HepG2 (cell line): Measurements from ENCODE around the gene SLC5A6. TPM values are rescaled to one million over a fixed set of nuclear protein-coding genes. Genes with fewer than 3 reads are reported as not detected.

Experiments used
- GABPB1 ChIP-seq: IDR thresholded peaks from 2 replicates; pipeline ENCODE4 v1.6.1; 2016; ENCODE audit warnings: mild to moderate bottlenecking, missing genetic modification reagents, moderate library complexity, missing compliant biosample characterization
- ISL2 ChIP-seq: sonication (generic); formaldehyde crosslinking; IDR thresholded peaks from 2 replicates; pipeline ENCODE4 v1.5.0; 2020; ENCODE audit warnings: missing genetic modification reagents
- NFATC3 ChIP-seq: sonication (generic); formaldehyde crosslinking; IDR thresholded peaks from 2 replicates; pipeline ENCODE4 v1.5.1; 2020; ENCODE audit warnings: mild to moderate bottlenecking, missing genetic modification reagents
- RCOR2 ChIP-seq: IDR thresholded peaks from 2 replicates; pipeline ENCODE4 v1.6.1; 2016; ENCODE audit warnings: missing biosample characterization, missing genetic modification reagents
- SOX13 ChIP-seq, 3 experiments: fragments of 450-650 bp in 1 of 3; sonication (generic) in 1 of 3; formaldehyde crosslinking in 1 of 3; IDR thresholded peaks in 2 of 3; conservative IDR thresholded peaks in 1 of 3; 2 replicates each; pipeline versions ENCODE4 v1.5.0 to v1.6.1; 2016 to 2020; ENCODE audit warnings: antibody characterized with exemption in 1 of 3, mild to moderate bottlenecking in 1 of 3, missing compliant biosample characterization in 1 of 3, missing genetic modification reagents in 1 of 3, moderate library complexity in 1 of 3
- ZBTB3 ChIP-seq: sonication (generic); formaldehyde crosslinking; IDR thresholded peaks from 2 replicates; pipeline ENCODE4 v1.4.0; 2020; ENCODE audit warnings: low read depth, mild to moderate bottlenecking, moderate library complexity, missing genetic modification reagents, borderline replicate concordance
- ZMYM3 ChIP-seq: sonication (generic); formaldehyde crosslinking; IDR thresholded peaks from 2 replicates; pipeline ENCODE4 v1.5.1; 2020; ENCODE audit warnings: mild to moderate bottlenecking, missing genetic modification reagents
- ZNF30 ChIP-seq: sonication (generic); formaldehyde crosslinking; IDR thresholded peaks from 2 replicates; pipeline ENCODE4 v1.5.0; 2020; ENCODE audit warnings: mild to moderate bottlenecking, missing genetic modification reagents
- polyA plus RNA-seq, 8 experiments: library from polyadenylated mRNA; depleted of rRNA in 3 of 8; stranded (reverse) in 7 of 8; unstranded in 1 of 8; fragments of >200 nt; fragmentation: Illumina TruSeq in 4 of 8; extraction: Trizol in 4 of 8; gene quantifications; 2 replicates each; pipeline versions ENCODE4 v1.2.1 to v1.2.3, GENCODE V29; 2011 to 2016; ENCODE audit warnings: low read depth in 4 of 8, missing spikeins in 1 of 8, mixed read lengths in 1 of 8; ENCODE audit not compliant: insufficient read depth in 1 of 8
- total RNA-seq, 5 experiments: library from RNA; depleted of rRNA; stranded (reverse); fragments of >200 nt; fragmentation: Illumina TruSeq; extraction: Trizol; gene quantifications; 2 replicates each; pipeline ENCODE4 v1.2.3, GENCODE V29; 2016; ENCODE audit warnings: low read depth in 1 of 5
- TF ChIP-seq, protein P1 (sequence below): sonication (generic); formaldehyde crosslinking; IDR thresholded peaks from 2 replicates; pipeline ENCODE4 v1.4.0; 2020; ENCODE audit warnings: missing genetic modification reagents
- TF ChIP-seq, protein P2 (sequence below): sonication (generic); formaldehyde crosslinking; IDR thresholded peaks from 2 replicates; pipeline ENCODE4 v1.4.0; 2020; ENCODE audit warnings: missing genetic modification reagents
- TF ChIP-seq, protein P3 (sequence below): IDR thresholded peaks from 2 replicates; pipeline ENCODE4 v1.6.1; 2016; ENCODE audit warnings: mild to moderate bottlenecking
- TF ChIP-seq, protein P4 (sequence below): IDR thresholded peaks from 2 replicates; pipeline ENCODE4 v1.6.1; 2018; ENCODE audit warnings: missing genetic modification reagents, mild to moderate bottlenecking, missing compliant biosample characterization
- TF ChIP-seq, protein P5 (sequence below): sonication (generic); formaldehyde crosslinking; IDR thresholded peaks from 2 replicates; pipeline ENCODE4 v1.5.1; 2020; ENCODE audit warnings: mild to moderate bottlenecking, missing genetic modification reagents
- TF ChIP-seq, protein P6 (sequence below): sonication (generic); formaldehyde crosslinking; IDR thresholded peaks from 2 replicates; pipeline ENCODE4 v1.5.0; 2020; ENCODE audit warnings: missing genetic modification reagents

SLC5A6 gene
- total and polyA plus RNA-seq, 2 of the 13 experiments (the other 11 are each of a cell fraction or from before 2014, with no cell fraction given), result 135 to 417 TPM

DNA sequence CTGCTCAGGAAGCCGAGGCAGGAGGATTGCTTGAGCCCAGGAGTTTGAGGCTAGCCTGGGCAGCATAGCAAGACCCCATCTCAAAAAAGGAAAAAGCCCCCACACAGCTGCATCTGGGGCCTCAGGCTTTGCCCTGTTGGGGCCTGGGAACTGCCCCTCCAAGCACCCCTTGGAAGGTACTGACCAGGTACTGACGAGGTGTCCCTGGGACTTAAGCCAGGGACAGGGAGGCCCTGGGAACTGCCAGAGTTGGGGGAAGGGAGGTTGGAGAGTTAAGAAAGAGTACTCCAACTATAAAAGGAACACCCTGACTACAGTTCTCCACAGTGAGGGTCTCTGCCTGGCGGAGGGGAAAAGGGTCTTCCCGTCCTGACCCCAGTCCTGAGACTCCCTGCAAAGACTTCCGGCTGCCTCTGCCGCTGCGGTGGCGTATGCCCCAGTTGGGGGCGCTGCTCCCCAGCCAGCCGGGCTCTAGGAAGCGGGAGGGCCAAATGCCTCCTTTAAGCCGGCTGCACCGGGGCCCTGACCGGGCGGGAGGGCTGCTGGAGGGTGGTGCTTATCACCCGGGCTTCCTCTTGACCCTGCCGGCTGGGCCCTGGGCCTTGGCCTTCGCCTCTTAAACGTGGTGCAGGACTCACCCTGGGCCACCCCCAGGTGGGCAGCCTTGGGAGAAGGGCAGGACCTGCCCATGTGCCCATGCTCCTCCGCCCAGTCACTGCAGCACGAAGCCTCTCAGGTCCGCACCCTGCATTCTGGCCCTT lies 38.0 kb upstream of the SLC5A6 start (continued):
- TF ChIP-seq, protein P1, sequence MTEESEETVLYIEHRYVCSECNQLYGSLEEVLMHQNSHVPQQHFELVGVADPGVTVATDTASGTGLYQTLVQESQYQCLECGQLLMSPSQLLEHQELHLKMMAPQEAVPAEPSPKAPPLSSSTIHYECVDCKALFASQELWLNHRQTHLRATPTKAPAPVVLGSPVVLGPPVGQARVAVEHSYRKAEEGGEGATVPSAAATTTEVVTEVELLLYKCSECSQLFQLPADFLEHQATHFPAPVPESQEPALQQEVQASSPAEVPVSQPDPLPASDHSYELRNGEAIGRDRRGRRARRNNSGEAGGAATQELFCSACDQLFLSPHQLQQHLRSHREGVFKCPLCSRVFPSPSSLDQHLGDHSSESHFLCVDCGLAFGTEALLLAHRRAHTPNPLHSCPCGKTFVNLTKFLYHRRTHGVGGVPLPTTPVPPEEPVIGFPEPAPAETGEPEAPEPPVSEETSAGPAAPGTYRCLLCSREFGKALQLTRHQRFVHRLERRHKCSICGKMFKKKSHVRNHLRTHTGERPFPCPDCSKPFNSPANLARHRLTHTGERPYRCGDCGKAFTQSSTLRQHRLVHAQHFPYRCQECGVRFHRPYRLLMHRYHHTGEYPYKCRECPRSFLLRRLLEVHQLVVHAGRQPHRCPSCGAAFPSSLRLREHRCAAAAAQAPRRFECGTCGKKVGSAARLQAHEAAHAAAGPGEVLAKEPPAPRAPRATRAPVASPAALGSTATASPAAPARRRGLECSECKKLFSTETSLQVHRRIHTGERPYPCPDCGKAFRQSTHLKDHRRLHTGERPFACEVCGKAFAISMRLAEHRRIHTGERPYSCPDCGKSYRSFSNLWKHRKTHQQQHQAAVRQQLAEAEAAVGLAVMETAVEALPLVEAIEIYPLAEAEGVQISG (CRISPR knock-in tag), result peak; percentile 77
- TF ChIP-seq SOX13 (IDR thresholded peaks at IDR 0.05) (no peak), SOX13 (CRISPR knock-in tag; conservative IDR thresholded peaks at IDR 0.05 in 1 of 2, IDR thresholded peaks at IDR 0.05 in 1 of 2) (0 out of 4 replicates have a peak, but pooled peaks of 1 of the 2 experiments have one; percentile 48), GABPB1 (CRISPR knock-in tag) (peak; percentile 87), ZBTB3 (CRISPR knock-in tag) (no peak), NFATC3 (CRISPR knock-in tag) (0 out of 2 replicates have a peak, but pooled peaks have one; percentile 26), RCOR2 (peak; percentile 24; the same call in 1 of the 2 replicates), ZMYM3 (peak; percentile 45; the same call in 1 of the 2 replicates), ISL2 (CRISPR knock-in tag) (no peak), ZNF30 (CRISPR knock-in tag) (no peak)
- TF ChIP-seq, protein P2, sequence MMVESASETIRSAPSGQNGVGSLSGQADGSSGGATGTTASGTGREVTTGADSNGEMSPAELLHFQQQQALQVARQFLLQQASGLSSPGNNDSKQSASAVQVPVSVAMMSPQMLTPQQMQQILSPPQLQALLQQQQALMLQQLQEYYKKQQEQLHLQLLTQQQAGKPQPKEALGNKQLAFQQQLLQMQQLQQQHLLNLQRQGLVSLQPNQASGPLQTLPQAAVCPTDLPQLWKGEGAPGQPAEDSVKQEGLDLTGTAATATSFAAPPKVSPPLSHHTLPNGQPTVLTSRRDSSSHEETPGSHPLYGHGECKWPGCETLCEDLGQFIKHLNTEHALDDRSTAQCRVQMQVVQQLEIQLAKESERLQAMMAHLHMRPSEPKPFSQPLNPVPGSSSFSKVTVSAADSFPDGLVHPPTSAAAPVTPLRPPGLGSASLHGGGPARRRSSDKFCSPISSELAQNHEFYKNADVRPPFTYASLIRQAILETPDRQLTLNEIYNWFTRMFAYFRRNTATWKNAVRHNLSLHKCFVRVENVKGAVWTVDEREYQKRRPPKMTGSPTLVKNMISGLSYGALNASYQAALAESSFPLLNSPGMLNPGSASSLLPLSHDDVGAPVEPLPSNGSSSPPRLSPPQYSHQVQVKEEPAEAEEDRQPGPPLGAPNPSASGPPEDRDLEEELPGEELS, result peak; percentile 42; the same call in 1 of the 2 replicates
- TF ChIP-seq, protein P3, sequence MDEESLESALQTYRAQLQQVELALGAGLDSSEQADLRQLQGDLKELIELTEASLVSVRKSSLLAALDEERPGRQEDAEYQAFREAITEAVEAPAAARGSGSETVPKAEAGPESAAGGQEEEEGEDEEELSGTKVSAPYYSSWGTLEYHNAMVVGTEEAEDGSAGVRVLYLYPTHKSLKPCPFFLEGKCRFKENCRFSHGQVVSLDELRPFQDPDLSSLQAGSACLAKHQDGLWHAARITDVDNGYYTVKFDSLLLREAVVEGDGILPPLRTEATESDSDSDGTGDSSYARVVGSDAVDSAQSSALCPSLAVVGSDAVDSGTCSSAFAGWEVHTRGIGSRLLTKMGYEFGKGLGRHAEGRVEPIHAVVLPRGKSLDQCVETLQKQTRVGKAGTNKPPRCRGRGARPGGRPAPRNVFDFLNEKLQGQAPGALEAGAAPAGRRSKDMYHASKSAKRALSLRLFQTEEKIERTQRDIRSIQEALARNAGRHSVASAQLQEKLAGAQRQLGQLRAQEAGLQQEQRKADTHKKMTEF (CRISPR knock-in tag), result peak; percentile 74
- TF ChIP-seq, protein P4, sequence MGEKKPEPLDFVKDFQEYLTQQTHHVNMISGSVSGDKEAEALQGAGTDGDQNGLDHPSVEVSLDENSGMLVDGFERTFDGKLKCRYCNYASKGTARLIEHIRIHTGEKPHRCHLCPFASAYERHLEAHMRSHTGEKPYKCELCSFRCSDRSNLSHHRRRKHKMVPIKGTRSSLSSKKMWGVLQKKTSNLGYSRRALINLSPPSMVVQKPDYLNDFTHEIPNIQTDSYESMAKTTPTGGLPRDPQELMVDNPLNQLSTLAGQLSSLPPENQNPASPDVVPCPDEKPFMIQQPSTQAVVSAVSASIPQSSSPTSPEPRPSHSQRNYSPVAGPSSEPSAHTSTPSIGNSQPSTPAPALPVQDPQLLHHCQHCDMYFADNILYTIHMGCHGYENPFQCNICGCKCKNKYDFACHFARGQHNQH (CRISPR knock-in tag), result peak; percentile 70
- TF ChIP-seq, protein P5, sequence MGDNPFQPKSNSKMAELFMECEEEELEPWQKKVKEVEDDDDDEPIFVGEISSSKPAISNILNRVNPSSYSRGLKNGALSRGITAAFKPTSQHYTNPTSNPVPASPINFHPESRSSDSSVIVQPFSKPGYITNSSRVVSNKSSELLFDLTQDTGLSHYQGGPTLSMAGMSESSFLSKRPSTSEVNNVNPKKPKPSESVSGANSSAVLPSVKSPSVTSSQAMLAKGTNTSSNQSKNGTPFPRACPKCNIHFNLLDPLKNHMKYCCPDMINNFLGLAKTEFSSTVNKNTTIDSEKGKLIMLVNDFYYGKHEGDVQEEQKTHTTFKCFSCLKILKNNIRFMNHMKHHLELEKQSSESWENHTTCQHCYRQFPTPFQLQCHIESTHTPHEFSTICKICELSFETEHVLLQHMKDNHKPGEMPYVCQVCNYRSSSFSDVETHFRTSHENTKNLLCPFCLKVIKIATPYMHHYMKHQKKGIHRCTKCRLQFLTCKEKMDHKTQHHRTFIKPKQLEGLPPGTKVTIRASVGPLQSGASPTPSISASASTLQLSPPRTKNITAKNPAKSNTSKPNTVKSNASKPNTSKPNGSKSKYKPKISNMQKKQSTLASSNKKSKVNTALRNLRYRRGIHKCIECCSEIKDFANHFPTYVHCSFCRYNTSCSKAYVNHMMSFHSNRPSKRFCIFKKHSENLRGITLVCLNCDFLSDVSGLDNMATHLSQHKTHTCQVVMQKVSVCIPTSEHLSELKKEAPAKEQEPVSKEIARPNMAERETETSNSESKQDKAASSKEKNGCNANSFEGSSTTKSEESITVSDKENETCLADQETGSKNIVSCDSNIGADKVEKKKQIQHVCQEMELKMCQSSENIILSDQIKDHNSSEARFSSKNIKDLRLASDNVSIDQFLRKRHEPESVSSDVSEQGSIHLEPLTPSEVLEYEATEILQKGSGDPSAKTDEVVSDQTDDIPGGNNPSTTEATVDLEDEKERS (CRISPR knock-in tag), result peak; percentile 60; the same call in 1 of the 2 replicates
- TF ChIP-seq, protein P6, sequence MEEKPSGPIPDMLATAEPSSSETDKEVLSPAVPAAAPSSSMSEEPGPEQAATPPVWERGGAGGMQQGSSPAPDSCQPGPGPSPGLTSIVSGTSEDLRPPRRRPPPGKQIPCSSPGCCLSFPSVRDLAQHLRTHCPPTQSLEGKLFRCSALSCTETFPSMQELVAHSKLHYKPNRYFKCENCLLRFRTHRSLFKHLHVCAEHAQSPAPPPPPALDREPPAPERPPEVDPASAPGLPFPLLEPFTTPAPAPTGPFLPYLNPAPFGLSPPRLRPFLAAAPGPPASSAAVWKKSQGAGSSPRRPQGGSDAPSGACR (CRISPR knock-in tag), result no peak
